ENCODE data around the gene GYPC.

- TF ChIP-seq CTCF (conservative IDR thresholded peaks at IDR 0.05 in 1 of 2, IDR thresholded peaks at IDR 0.05 in 1 of 2; ENCODE audit: extremely low read depth in 1 of 2, insufficient read depth in 1 of 2, low read depth in 1 of 2, low read length in 2 of 2) (no peak), EZH2 (IDR thresholded peaks at IDR 0.05; ENCODE audit: borderline replicate concordance, low read length) (no peak)
Measured at GRCh38 chr2:126720638-126721037, 64.7 kb downstream of the GYPC start.

Data from mammary epithelial cell (primary cell).